ENCODE results near the gene OR5H6.

Gene OR5H6

DNA sequence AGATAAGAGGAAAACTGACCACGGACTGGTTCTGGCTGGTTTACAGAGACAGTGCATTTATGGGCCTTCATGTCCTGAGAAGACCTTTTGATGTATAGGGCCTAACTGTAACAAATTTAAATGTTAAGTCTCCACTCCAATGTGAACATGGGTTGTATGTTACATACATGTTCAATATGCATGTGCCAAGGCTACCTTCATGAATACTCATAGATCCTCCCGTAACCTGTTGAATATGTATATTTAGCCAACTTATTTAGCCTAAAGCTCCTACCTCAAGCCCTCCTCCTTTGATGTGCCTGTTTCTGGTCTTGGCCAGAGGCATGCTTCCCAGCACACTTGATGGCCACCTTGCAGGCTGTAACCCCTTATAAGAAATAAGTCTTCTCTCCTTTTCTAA is 18.2 kb downstream of the OR5H6 start, which contains the start of gene OR5H2:
Gene OR5H2, plus strand, starts transcription at position 301 of the 400 bp plus-strand sequence. CDS start 398 bp downstream, outside the sequence.
- no peak within 1 kb of the TSS for H3K4me3 ChIP-seq (ENCODE audit: low read depth, low read length)
- no peak for TF ChIP-seq IKZF3 (tag by site-specific recombination; IDR thresholded peaks at IDR 0.05)
- no peak for TF ChIP-seq TCF7L2 (IDR thresholded peaks at IDR 0.05; ENCODE audit: borderline replicate concordance, low read depth, low read length)
- TF ChIP-seq RBAK (tag by site-specific recombination; IDR thresholded peaks at IDR 0.05) = no peak
- POLR2A ChIA-PET = no interaction called here
- CTCF ChIA-PET = no interaction called here
- H3K4me1 ChIP-seq (ENCODE audit: control insufficient read depth, insufficient read depth, low read length) = no peaks in the 10 kb centered on the region
- H3K27ac ChIP-seq (ENCODE audit: extremely low read depth, low read depth, low read length) = no peak within 1 kb of the TSS
- no peaks in the 10 kb centered on the region for H3K9me3 ChIP-seq (ENCODE audit: control insufficient read depth, insufficient read depth, low read depth, low read length)
- no peaks in the 10 kb centered on the region for H3K36me3 ChIP-seq (ENCODE audit: control insufficient read depth in 2 of 2, insufficient read depth in 1 of 2, low read length in 2 of 2)

DNA sequence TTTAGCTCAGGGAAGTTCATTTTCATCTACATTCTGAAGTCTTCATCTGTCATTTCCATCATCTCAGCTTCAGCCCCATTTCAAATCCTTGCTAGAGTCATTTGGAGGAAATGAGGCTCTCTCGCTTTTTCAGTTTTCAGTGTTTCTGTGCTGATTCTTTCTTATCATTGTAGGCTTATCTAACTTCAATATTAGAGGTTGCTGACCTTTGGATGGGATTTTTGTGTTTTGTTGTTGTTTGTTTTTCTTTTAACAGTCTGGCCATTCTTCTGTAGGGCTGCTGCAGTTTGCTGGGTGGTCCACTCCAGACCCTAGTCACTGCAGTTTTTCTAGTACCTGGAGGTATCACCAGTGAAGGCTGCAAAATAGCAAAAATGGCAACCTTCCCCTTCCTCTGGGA is 26.9 kb downstream of the OR5H6 start:
- no peaks in the 10 kb centered on the region for H3K9me3 ChIP-seq (ENCODE audit: control insufficient read depth, insufficient read depth, low read depth, low read length)
- no peaks in the 10 kb centered on the region for H3K36me3 ChIP-seq (ENCODE audit: control insufficient read depth in 2 of 2, insufficient read depth in 1 of 2, low read length in 2 of 2)
- no peak overlapping the region for H3K27ac ChIP-seq (ENCODE audit: extremely low read depth, low read depth, low read length)
- TF ChIP-seq ZNF510 (tag by site-specific recombination; IDR thresholded peaks at IDR 0.05; ENCODE audit: insufficient replicate concordance) (no peak), ZNF133 (tag by site-specific recombination; IDR thresholded peaks at IDR 0.05) (no peak), ZNF837 (tag by site-specific recombination; IDR thresholded peaks at IDR 0.05) (no peak), ZNF394 (tag by site-specific recombination; IDR thresholded peaks at IDR 0.05; ENCODE audit: borderline replicate concordance) (no peak), KLF1 (tag by site-specific recombination; IDR thresholded peaks at IDR 0.05) (no peak), ZNF549 (tag by site-specific recombination; IDR thresholded peaks at IDR 0.05) (no peak), GLIS2 (tag by site-specific recombination; IDR thresholded peaks at IDR 0.05) (no peak), ZNF423 (tag by site-specific recombination; IDR thresholded peaks at IDR 0.05) (no peak), ZNF169 (tag by site-specific recombination; IDR thresholded peaks at IDR 0.05) (no peak)
- TF ChIP-seq, protein P1, sequence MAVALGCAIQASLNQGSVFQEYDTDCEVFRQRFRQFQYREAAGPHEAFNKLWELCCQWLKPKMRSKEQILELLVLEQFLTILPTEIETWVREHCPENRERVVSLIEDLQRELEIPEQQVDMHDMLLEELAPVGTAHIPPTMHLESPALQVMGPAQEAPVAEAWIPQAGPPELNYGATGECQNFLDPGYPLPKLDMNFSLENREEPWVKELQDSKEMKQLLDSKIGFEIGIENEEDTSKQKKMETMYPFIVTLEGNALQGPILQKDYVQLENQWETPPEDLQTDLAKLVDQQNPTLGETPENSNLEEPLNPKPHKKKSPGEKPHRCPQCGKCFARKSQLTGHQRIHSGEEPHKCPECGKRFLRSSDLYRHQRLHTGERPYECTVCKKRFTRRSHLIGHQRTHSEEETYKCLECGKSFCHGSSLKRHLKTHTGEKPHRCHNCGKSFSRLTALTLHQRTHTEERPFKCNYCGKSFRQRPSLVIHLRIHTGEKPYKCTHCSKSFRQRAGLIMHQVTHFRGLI (tag by site-specific recombination; IDR thresholded peaks at IDR 0.05) = no peak
- TF ChIP-seq, protein P2, sequence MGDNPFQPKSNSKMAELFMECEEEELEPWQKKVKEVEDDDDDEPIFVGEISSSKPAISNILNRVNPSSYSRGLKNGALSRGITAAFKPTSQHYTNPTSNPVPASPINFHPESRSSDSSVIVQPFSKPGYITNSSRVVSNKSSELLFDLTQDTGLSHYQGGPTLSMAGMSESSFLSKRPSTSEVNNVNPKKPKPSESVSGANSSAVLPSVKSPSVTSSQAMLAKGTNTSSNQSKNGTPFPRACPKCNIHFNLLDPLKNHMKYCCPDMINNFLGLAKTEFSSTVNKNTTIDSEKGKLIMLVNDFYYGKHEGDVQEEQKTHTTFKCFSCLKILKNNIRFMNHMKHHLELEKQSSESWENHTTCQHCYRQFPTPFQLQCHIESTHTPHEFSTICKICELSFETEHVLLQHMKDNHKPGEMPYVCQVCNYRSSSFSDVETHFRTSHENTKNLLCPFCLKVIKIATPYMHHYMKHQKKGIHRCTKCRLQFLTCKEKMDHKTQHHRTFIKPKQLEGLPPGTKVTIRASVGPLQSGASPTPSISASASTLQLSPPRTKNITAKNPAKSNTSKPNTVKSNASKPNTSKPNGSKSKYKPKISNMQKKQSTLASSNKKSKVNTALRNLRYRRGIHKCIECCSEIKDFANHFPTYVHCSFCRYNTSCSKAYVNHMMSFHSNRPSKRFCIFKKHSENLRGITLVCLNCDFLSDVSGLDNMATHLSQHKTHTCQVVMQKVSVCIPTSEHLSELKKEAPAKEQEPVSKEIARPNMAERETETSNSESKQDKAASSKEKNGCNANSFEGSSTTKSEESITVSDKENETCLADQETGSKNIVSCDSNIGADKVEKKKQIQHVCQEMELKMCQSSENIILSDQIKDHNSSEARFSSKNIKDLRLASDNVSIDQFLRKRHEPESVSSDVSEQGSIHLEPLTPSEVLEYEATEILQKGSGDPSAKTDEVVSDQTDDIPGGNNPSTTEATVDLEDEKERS (tag by site-specific recombination; IDR thresholded peaks at IDR 0.05) = no peak
- ChIA-PET CTCF (no interaction called here), POLR2A (no interaction called here)
- no peaks in the 10 kb centered on the region for H3K4me1 ChIP-seq (ENCODE audit: control insufficient read depth, insufficient read depth, low read length)
- no peak overlapping the region for H3K4me3 ChIP-seq (ENCODE audit: low read depth, low read length)

DNA sequence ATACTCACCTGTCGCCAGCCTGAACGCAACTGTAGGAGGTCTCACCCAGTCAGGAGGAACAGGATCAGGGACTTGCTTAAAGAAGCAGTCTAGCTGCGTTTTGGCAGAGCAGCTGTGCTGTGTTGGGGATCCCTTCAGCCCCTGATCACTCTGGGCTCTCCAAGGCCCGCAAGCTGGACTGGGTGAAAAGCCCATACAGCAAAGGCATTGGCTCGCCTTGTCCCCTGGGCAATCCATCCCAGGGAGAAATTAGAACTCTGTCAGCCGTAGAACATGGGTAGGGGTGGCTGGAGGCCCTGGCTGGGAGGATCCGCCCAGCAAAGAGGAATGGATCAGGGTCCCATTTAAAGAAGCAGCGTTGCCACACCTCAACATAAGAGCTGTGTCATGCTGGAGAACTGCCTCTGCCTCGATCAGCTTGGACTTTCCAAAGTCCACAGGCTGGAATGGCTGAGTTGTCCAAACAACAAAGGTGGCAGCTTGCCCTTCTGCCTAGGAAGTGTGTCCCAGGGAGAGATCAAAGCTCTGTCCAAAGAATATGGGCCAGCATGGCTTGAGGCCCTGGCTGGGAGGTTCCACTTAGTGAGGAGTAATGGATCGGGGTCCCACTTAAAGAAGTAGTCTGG is 27.4 kb downstream of the OR5H6 start:
- no peaks in the 10 kb centered on the region for H3K4me1 ChIP-seq (ENCODE audit: control insufficient read depth, insufficient read depth, low read length)
- no peak overlapping the region for H3K27ac ChIP-seq (ENCODE audit: extremely low read depth, low read depth, low read length)
- no peaks in the 10 kb centered on the region for H3K9me3 ChIP-seq (ENCODE audit: control insufficient read depth, insufficient read depth, low read depth, low read length)
- ChIA-PET POLR2A (no interaction called here), CTCF (no interaction called here)
- no peak for TF ChIP-seq SCRT2 (tag by site-specific recombination; IDR thresholded peaks at IDR 0.05)
- TF ChIP-seq ZNF776 (tag by site-specific recombination; IDR thresholded peaks at IDR 0.05; ENCODE audit: borderline replicate concordance) = no peak
- no peak for TF ChIP-seq ZNF571 (tag by site-specific recombination; IDR thresholded peaks at IDR 0.05)
- TF ChIP-seq ZNF473 (tag by site-specific recombination; IDR thresholded peaks at IDR 0.05) = no peak
- no peaks in the 10 kb centered on the region for H3K36me3 ChIP-seq (ENCODE audit: control insufficient read depth in 2 of 2, insufficient read depth in 1 of 2, low read length in 2 of 2)
- H3K4me3 ChIP-seq (ENCODE audit: low read depth, low read length) = no peak overlapping the region
